HepG2 (cell line): ENCODE data around the gene THAP3. TPM values are rescaled to one million over a fixed set of nuclear protein-coding genes. Genes with fewer than 3 reads are reported as not detected.
A peak's percentile ranks its signal among the peaks of the same experiment; 100 is the strongest.

Source experiments
- GPBP1L1 ChIP-seq: sonication (generic); formaldehyde crosslinking; IDR thresholded peaks from 2 replicates; pipeline ENCODE4 v1.5.0; 2020; ENCODE audit warnings: mild to moderate bottlenecking, missing genetic modification reagents
- HDAC1 ChIP-seq: sonication (generic); formaldehyde crosslinking; IDR thresholded peaks from 2 replicates; pipeline ENCODE4 v1.5.1; 2020; ENCODE audit warnings: mild to moderate bottlenecking, missing genetic modification reagents
- HHEX ChIP-seq: IDR thresholded peaks from 2 replicates; pipeline ENCODE4 v1.6.1; 2016; ENCODE audit warnings: control low read depth
- HOXA5 ChIP-seq: sonication (generic); formaldehyde crosslinking; IDR thresholded peaks from 2 replicates; pipeline ENCODE4 v1.4.0; 2020; ENCODE audit warnings: missing genetic modification reagents
- JUND ChIP-seq: sonication (generic); formaldehyde crosslinking; IDR thresholded peaks from 2 replicates; pipeline ENCODE4 v1.8.0; 2022; ENCODE audit warnings: mild to moderate bottlenecking, missing genetic modification reagents
- MAX ChIP-seq: IDR thresholded peaks from 2 replicates; pipeline ENCODE4 v1.6.1; 2012; ENCODE audit warnings: inconsistent platforms
- MYC ChIP-seq: sonication (generic); formaldehyde crosslinking; IDR thresholded peaks from 2 replicates; pipeline ENCODE4 v1.9.0; 2021; ENCODE audit warnings: missing genetic modification reagents, borderline replicate concordance
- NAIF1 ChIP-seq: sonication (generic); formaldehyde crosslinking; IDR thresholded peaks from 2 replicates; pipeline ENCODE4 v1.5.0; 2020; ENCODE audit warnings: mild to moderate bottlenecking, missing genetic modification reagents, borderline replicate concordance
- RELA ChIP-seq: sonication (generic); formaldehyde crosslinking; IDR thresholded peaks from 2 replicates; pipeline ENCODE4 v1.4.0; 2020; ENCODE audit warnings: missing genetic modification reagents
- REPIN1 ChIP-seq: sonication (generic); formaldehyde crosslinking; IDR thresholded peaks from 2 replicates; pipeline ENCODE4 v1.8.0; 2022; ENCODE audit warnings: missing genetic modification reagents, low read depth, mild to moderate bottlenecking, borderline replicate concordance
- RFX1 ChIP-seq: fragments of 450-650 bp; IDR thresholded peaks from 2 replicates; pipeline ENCODE4 v1.6.1; 2017
- TBL1XR1 ChIP-seq: fragments of 150-350 bp; IDR thresholded peaks from 2 replicates; pipeline ENCODE4 v1.6.1; 2014; ENCODE audit warnings: borderline replicate concordance, low read length; ENCODE audit not compliant: partially characterized antibody
- TGIF2 ChIP-seq: IDR thresholded peaks from 2 replicates; pipeline ENCODE4 v1.6.1; 2016; ENCODE audit warnings: control low read depth, missing compliant biosample characterization
- USF2 ChIP-seq, 2 experiments: sonication (generic) in 1 of 2; formaldehyde crosslinking in 1 of 2; IDR thresholded peaks; 2 replicates each; pipeline versions ENCODE4 v1.5.1 to v1.6.1; 2011 to 2020; ENCODE audit warnings: borderline replicate concordance in 1 of 2, low read depth in 1 of 2, low read length in 1 of 2, mild to moderate bottlenecking in 1 of 2, missing genetic modification reagents in 1 of 2, moderate library complexity in 1 of 2
- YEATS4 ChIP-seq: sonication (generic); formaldehyde crosslinking; IDR thresholded peaks from 2 replicates; pipeline ENCODE4 v1.4.0; 2020; ENCODE audit warnings: missing genetic modification reagents, borderline replicate concordance
- ZNF232 ChIP-seq: sonication (generic); formaldehyde crosslinking; IDR thresholded peaks from 2 replicates; pipeline ENCODE4 v1.4.0; 2020; ENCODE audit warnings: missing genetic modification reagents, borderline replicate concordance
- ZNF713 ChIP-seq: sonication (generic); formaldehyde crosslinking; IDR thresholded peaks from 2 replicates; pipeline ENCODE4 v1.4.0; 2020; ENCODE audit warnings: mild to moderate bottlenecking, missing genetic modification reagents
- polyA plus RNA-seq, 8 experiments: library from polyadenylated mRNA; depleted of rRNA in 3 of 8; stranded (reverse) in 7 of 8; unstranded in 1 of 8; fragments of >200 nt; fragmentation: Illumina TruSeq in 4 of 8; extraction: Trizol in 4 of 8; gene quantifications; 2 replicates each; pipeline versions ENCODE4 v1.2.1 to v1.2.3, GENCODE V29; 2011 to 2016; ENCODE audit warnings: low read depth in 4 of 8, missing spikeins in 1 of 8, mixed read lengths in 1 of 8; ENCODE audit not compliant: insufficient read depth in 1 of 8
- total RNA-seq, 5 experiments: library from RNA; depleted of rRNA; stranded (reverse); fragments of >200 nt; fragmentation: Illumina TruSeq; extraction: Trizol; gene quantifications; 2 replicates each; pipeline ENCODE4 v1.2.3, GENCODE V29; 2016; ENCODE audit warnings: low read depth in 1 of 5
- TF ChIP-seq, protein P1 (sequence below): fragments of 450-650 bp; IDR thresholded peaks from 2 replicates; pipeline ENCODE4 v1.6.1; 2016
- TF ChIP-seq, protein P2 (sequence below): sonication (generic); formaldehyde crosslinking; IDR thresholded peaks from 2 replicates; pipeline ENCODE4 v1.4.0; 2020; ENCODE audit warnings: mild to moderate bottlenecking, missing genetic modification reagents

Gene THAP3
- total and polyA plus RNA-seq, 2 of the 13 experiments (the other 11 are each of a cell fraction or from before 2014, with no cell fraction given) = 10.3 to 14.9 TPM

DNA sequence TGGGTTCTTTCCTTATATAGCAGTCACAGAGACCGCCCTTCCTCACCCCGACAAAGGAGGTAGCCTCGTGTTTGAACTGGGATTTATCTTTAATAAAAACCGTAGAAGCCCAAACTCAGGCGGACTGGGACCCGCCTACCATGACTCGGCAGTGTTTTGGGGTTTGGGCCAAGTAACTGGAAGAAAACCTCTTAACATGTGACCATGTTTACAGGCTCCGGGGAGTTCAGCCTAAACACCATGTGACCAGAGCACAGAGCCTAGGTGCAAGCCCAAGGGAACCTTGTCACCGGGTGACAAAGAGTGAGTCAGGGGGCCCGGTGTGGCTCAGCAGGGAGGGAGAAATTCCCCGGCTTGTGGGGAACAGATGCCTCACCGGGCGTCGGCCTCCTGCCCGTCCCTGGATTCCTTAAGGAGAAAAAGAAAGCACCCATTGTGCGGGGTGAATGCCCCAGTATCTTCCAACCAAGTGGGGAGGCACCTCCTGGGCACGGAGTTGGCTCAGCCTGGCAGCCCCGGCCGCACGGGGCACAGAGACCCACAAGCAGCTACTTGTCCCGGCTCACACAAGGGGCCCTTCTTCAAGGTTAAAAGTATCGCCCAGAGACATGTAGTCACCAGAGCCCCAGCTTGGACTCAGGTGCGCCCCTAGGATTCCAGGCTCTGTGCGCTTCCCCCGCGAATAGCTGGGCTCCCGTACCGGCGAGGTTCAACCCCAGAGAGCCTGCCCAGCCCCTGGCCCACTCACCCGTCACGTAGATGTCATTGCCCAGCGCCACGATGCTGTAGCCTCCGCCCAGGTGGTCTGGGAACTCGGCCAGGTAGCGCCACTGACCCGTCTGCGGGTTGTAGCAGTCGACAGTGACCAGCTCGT is 23.4 kb upstream of the THAP3 start (continued):
- no peak for TF ChIP-seq NAIF1 (CRISPR knock-in tag)
- TF ChIP-seq RELA (CRISPR knock-in tag) = no peak
- TF ChIP-seq RFX1 = no peak
- TF ChIP-seq ZNF232 (CRISPR knock-in tag) = peak; percentile 59; the same call in 1 of the 2 replicates
- TF ChIP-seq ZNF713 (CRISPR knock-in tag) = no peak
- TF ChIP-seq, protein P1, sequence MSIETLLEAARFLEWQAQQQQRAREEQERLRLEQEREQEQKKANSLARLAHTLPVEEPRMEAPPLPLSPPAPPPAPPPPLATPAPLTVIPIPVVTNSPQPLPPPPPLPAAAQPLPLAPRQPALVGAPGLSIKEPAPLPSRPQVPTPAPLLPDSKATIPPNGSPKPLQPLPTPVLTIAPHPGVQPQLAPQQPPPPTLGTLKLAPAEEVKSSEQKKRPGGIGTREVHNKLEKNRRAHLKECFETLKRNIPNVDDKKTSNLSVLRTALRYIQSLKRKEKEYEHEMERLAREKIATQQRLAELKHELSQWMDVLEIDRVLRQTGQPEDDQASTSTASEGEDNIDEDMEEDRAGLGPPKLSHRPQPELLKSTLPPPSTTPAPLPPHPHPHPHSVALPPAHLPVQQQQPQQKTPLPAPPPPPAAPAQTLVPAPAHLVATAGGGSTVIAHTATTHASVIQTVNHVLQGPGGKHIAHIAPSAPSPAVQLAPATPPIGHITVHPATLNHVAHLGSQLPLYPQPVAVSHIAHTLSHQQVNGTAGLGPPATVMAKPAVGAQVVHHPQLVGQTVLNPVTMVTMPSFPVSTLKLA = peak; percentile 95
- TF ChIP-seq YEATS4 = 0 out of 2 replicates have a peak, but pooled peaks have one; percentile 5
- TF ChIP-seq HOXA5 (CRISPR knock-in tag) = no peak
- TF ChIP-seq TGIF2 (CRISPR knock-in tag) = no peak
- TF ChIP-seq JUND (CRISPR knock-in tag) = no peak
- TF ChIP-seq USF2 (IDR thresholded peaks at IDR 0.05; ENCODE audit: low read depth, low read length) = peak; percentile 81
- TF ChIP-seq USF2 (CRISPR knock-in tag; IDR thresholded peaks at IDR 0.05; ENCODE audit: borderline replicate concordance) = peak; percentile 81
- TF ChIP-seq, protein P2, sequence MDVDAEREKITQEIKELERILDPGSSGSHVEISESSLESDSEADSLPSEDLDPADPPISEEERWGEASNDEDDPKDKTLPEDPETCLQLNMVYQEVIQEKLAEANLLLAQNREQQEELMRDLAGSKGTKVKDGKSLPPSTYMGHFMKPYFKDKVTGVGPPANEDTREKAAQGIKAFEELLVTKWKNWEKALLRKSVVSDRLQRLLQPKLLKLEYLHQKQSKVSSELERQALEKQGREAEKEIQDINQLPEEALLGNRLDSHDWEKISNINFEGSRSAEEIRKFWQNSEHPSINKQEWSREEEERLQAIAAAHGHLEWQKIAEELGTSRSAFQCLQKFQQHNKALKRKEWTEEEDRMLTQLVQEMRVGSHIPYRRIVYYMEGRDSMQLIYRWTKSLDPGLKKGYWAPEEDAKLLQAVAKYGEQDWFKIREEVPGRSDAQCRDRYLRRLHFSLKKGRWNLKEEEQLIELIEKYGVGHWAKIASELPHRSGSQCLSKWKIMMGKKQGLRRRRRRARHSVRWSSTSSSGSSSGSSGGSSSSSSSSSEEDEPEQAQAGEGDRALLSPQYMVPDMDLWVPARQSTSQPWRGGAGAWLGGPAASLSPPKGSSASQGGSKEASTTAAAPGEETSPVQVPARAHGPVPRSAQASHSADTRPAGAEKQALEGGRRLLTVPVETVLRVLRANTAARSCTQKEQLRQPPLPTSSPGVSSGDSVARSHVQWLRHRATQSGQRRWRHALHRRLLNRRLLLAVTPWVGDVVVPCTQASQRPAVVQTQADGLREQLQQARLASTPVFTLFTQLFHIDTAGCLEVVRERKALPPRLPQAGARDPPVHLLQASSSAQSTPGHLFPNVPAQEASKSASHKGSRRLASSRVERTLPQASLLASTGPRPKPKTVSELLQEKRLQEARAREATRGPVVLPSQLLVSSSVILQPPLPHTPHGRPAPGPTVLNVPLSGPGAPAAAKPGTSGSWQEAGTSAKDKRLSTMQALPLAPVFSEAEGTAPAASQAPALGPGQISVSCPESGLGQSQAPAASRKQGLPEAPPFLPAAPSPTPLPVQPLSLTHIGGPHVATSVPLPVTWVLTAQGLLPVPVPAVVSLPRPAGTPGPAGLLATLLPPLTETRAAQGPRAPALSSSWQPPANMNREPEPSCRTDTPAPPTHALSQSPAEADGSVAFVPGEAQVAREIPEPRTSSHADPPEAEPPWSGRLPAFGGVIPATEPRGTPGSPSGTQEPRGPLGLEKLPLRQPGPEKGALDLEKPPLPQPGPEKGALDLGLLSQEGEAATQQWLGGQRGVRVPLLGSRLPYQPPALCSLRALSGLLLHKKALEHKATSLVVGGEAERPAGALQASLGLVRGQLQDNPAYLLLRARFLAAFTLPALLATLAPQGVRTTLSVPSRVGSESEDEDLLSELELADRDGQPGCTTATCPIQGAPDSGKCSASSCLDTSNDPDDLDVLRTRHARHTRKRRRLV (CRISPR knock-in tag) = peak; percentile 58; the same call in 1 of the 2 replicates
- TF ChIP-seq MYC = no peak; the same call in 1 of the 2 replicates
- peak; percentile 87 for TF ChIP-seq MAX
- TF ChIP-seq TBL1XR1 = no peak
- no peak for TF ChIP-seq HDAC1 (CRISPR knock-in tag)
- no peak for TF ChIP-seq GPBP1L1 (CRISPR knock-in tag)
- no peak for TF ChIP-seq REPIN1 (CRISPR knock-in tag)
- TF ChIP-seq HHEX = no peak
